Effector memory CD8-positive, alpha-beta T cell (primary cell): ENCODE measurements around the gene TBC1D16.

Source experiments
- ATAC-seq: fragments of 150-1000 bp; cut with Tn5 transposase; replicated peaks from 2 replicates; pipeline ENCODE4 v1.10.0; 2021; ENCODE audit warnings: mild to moderate bottlenecking, moderate library complexity
- DNase-seq, 3 experiments: peaks; one replicate each; pipeline ENCODE4 v3.0.0; 2021
- H3K27ac Mint-ChIP-seq, 2 donors: one replicate each; pipeline ENCODE4 v1.8.0; 2022; ENCODE audit warnings: mild to moderate bottlenecking in 2 of 2, mixed read lengths in 2 of 2, moderate library complexity in 2 of 2
- H3K27me3 Mint-ChIP-seq, 2 donors: one replicate each; pipeline ENCODE4 v1.8.0; 2022; ENCODE audit warnings: mixed read lengths in 2 of 2
- H3K36me3 Mint-ChIP-seq: one replicate; pipeline ENCODE4 v1.8.0; 2022; ENCODE audit warnings: mild to moderate bottlenecking, moderate library complexity, mixed read lengths; ENCODE audit not compliant: insufficient read depth
- H3K4me1 Mint-ChIP-seq, 2 donors: one replicate each; pipeline ENCODE4 v1.8.0; 2022; ENCODE audit warnings: low read depth in 2 of 2, mixed read lengths in 2 of 2
- H3K4me3 Mint-ChIP-seq, 2 donors: one replicate each; pipeline ENCODE4 v1.8.0; 2022; ENCODE audit warnings: mild to moderate bottlenecking in 2 of 2, mixed read lengths in 2 of 2, moderate library complexity in 2 of 2
- H3K9me3 Mint-ChIP-seq, 2 donors: one replicate each; pipeline ENCODE4 v1.8.0; 2022; ENCODE audit warnings: mixed read lengths in 2 of 2

The TBC1D16 gene

DNA sequence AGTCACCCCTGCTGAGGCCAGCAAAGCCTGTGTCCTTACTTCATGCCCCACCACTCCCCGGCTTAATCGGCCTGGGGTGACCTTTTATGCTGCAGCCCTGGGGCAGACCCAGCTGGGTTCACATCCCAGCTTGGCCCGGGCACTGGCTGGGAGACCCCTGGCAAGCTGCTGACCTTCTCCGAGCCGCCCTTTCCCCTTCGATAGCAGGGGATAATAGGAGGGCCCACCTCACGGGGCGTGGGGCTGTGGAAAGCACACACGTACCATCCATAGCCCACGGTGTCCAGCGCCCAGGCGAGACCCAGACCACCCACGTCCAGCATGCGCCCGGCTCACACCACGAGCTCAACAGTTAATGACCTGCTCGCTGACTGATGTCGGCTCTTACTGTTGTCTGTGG, 26.8 kb downstream of the TBC1D16 start:
- Mint-ChIP-seq H3K4me3 (no peak overlapping the region), H3K27me3 (no peaks in the 10 kb centered on the region), H3K27ac (no peak overlapping the region), H3K36me3 (no peaks in the 10 kb centered on the region), H3K4me1 (peaks cover 5 to 8% of the 10 kb centered on the region in 2 donors), H3K9me3 (no peaks in the 10 kb centered on the region)
- no peak for DNase-seq
- no peak for ATAC-seq

DNA sequence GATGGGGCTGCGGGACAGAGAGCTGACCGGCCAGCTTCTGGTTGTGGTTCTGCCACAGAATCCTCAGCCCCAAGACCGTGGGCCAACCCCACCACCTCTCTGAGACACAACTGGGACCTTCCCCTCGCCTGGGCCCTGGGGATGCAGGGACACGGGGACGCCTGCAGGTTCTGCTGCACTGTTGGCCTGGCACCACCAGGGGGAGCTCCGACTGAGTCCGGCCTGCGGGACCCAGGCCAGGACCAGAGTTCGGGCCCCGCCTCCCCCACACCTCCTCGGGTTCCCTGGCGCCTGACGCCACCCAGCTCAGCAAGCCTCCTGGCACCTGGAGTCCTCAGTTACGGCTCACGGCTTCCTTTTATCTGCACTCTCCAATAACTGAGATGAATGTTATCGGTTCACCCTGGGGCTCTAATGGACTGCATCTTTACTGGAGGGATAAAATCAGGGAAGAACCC, 27.3 kb downstream of the TBC1D16 start:
- H3K27ac Mint-ChIP-seq, result no peak overlapping the region
- no peaks in the 10 kb centered on the region for H3K27me3 Mint-ChIP-seq

GRCh38 chr17:80007939-80008338, 27.7 kb downstream of the TBC1D16 start:
- Mint-ChIP-seq H3K4me1 (peaks cover 5 to 8% of the 10 kb centered on the region in 2 donors), H3K27ac (peak overlapping the region in 1 of 2 donors; percentile 15), H3K36me3 (no peaks in the 10 kb centered on the region), H3K9me3 (no peaks in the 10 kb centered on the region), H3K4me3 (no peak overlapping the region), H3K27me3 (no peaks in the 10 kb centered on the region)
- no peak for ATAC-seq
- no peak for DNase-seq

More for the DNA sequence above, 27.3 kb downstream of the TBC1D16 start:
- H3K4me3 Mint-ChIP-seq, result no peak overlapping the region
- DNase-seq (peak; percentile 71 to 74 (median 73)), ATAC-seq (peak; percentile 90)
- no peaks in the 10 kb centered on the region for H3K36me3 Mint-ChIP-seq
- H3K4me1 Mint-ChIP-seq, result peaks cover 5 to 8% of the 10 kb centered on the region in 2 donors
- no peaks in the 10 kb centered on the region for H3K9me3 Mint-ChIP-seq

GRCh38 chr17:80006811-80007752, 28.6 kb downstream of the TBC1D16 start:
- H3K9me3 Mint-ChIP-seq, result no peaks in the 10 kb centered on the region
- H3K4me1 Mint-ChIP-seq, result peaks cover 8% of the 10 kb centered on the region in 2 donors
- DNase-seq (no peak), ATAC-seq (no peak)
- peak overlapping the region in 1 of 2 donors; percentile 15 for H3K27ac Mint-ChIP-seq
- no peaks in the 10 kb centered on the region for H3K27me3 Mint-ChIP-seq
- H3K36me3 Mint-ChIP-seq, result peaks cover 3% of the 10 kb centered on the region
- H3K4me3 Mint-ChIP-seq, result no peak overlapping the region

GRCh38 chr17:80006339-80006720, 29.3 kb downstream of the TBC1D16 start:
- Mint-ChIP-seq H3K4me1 (peaks cover 8% of the 10 kb centered on the region in 2 donors), H3K9me3 (no peaks in the 10 kb centered on the region), H3K36me3 (peaks cover 3% of the 10 kb centered on the region), H3K27ac (peak overlapping the region; percentile 19 to 49), H3K27me3 (no peaks in the 10 kb centered on the region), H3K4me3 (peak overlapping the region in 1 of 2 donors; percentile 22)
- DNase-seq, result no peak
- ATAC-seq, result no peak

GRCh38 chr17:80005360-80006338, 30.0 kb downstream of the TBC1D16 start:
- Mint-ChIP-seq H3K36me3 (peaks cover 3% of the 10 kb centered on the region), H3K27me3 (no peaks in the 10 kb centered on the region), H3K4me3 (peak overlapping the region in 1 of 2 donors; percentile 22), H3K4me1 (peaks cover 8% of the 10 kb centered on the region in 2 donors), H3K9me3 (no peaks in the 10 kb centered on the region), H3K27ac (peak overlapping the region; percentile 19 to 49)
- DNase-seq (peak; percentile 56 to 63 (median 62)), ATAC-seq (peak; percentile 68)

DNA sequence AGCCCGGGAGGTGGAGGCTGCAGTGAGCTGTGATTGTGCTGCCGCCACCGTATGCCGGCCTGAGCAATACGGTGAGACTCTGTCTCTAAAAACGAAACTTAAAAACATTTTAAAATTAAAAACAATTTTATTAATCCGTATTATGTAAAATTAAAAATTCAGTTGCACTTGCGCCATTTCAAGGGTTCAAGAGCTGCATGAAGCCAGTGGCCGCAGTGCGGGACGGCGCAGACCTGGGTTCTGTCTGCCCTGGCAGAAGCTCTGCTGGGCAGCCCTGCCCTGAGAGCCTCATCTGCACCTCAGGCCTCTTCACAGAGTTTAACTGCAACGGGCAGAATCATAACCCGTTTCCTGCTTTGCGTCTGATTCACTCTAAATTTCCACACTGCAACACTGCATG, 31.7 kb downstream of the TBC1D16 start:
- Mint-ChIP-seq H3K27me3 (no peaks in the 10 kb centered on the region), H3K36me3 (peaks cover 3% of the 10 kb centered on the region), H3K4me3 (no peak overlapping the region), H3K9me3 (no peaks in the 10 kb centered on the region), H3K27ac (no peak overlapping the region), H3K4me1 (peaks cover 8% of the 10 kb centered on the region in 2 donors)
- ATAC-seq, result no peak
- DNase-seq, result no peak

DNA sequence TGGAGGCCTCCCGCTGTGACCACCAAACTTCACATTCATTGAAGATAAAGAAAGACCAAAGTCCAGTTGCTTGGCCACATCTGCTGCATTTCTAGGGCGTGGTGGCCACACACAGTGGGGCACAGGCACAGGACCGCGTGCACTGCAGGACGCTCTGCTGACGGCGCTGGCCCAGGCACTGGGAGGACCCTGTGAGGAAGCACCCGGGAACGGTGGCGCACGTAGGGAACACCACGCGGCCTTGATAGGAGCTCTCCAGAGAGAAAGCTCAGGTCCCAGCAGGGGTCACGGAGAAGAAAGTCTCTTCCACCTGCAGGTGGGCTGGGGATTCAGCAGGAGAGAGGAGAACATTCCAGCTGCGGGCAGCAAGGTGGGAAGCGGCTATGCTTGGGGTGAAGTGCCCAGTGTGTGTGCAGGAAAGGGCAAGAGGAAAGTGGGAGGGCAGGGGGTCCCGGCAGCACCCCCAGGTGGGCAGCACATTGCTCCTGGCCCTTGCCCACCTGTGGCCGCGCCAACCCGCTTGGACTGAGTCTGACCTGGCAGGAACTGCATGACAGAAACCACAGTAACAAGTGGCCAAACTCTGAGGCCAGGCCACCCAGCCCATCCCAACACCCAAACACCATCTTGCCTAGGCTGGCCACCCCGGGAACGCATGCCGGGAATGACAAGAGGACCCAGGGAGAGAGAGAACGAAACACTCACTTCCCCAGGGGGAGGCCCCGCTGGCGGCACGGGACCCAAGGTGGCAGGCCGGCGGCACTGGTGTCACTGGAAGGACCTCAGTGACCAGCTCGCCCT, 32.8 kb downstream of the TBC1D16 start:
- ATAC-seq (no peak), DNase-seq (no peak)
- Mint-ChIP-seq H3K4me1 (peaks cover 8 to 10% of the 10 kb centered on the region in 2 donors), H3K9me3 (no peaks in the 10 kb centered on the region), H3K36me3 (peaks cover 3% of the 10 kb centered on the region), H3K4me3 (no peak overlapping the region), H3K27me3 (no peaks in the 10 kb centered on the region), H3K27ac (no peak overlapping the region)

- H3K36me3 Mint-ChIP-seq, result peaks cover 5% of the 10 kb centered on the region
These were observed 33.5 kb downstream of the TBC1D16 start for GRCh38 chr17:80002070-80002641.

GRCh38 chr17:80000981-80001775, 34.5 kb downstream of the TBC1D16 start:
- Mint-ChIP-seq H3K36me3 (peaks cover 14% of the 10 kb centered on the region), H3K4me1 (peaks cover 18 to 26% of the 10 kb centered on the region in 2 donors), H3K27ac (no peak overlapping the region), H3K9me3 (no peaks in the 10 kb centered on the region), H3K4me3 (no peak overlapping the region), H3K27me3 (no peaks in the 10 kb centered on the region)
- DNase-seq (no peak), ATAC-seq (no peak)

More at GRCh38 chr17:80002070-80002641, 33.5 kb downstream of the TBC1D16 start:
- peaks cover 14 to 17% of the 10 kb centered on the region in 2 donors for H3K4me1 Mint-ChIP-seq
- H3K9me3 Mint-ChIP-seq, result no peaks in the 10 kb centered on the region
- no peak overlapping the region for H3K4me3 Mint-ChIP-seq
- DNase-seq, result no peak
- ATAC-seq, result no peak
- H3K27me3 Mint-ChIP-seq, result no peaks in the 10 kb centered on the region
- no peak overlapping the region for H3K27ac Mint-ChIP-seq

- no peak for DNase-seq
- Mint-ChIP-seq H3K36me3 (peaks cover 14% of the 10 kb centered on the region), H3K4me1 (peaks cover 16 to 23% of the 10 kb centered on the region in 2 donors), H3K4me3 (no peak overlapping the region), H3K27ac (no peak overlapping the region), H3K27me3 (no peaks in the 10 kb centered on the region), H3K9me3 (no peaks in the 10 kb centered on the region)
- ATAC-seq, result no peak
These were observed 35.5 kb downstream of the TBC1D16 start for GRCh38 chr17:80000136-80000535.
